ENCODE results near the gene CCDC174.

GRCh38 chr3:14616606-14617507 is 34.7 kb upstream of the CCDC174 start:
- no peak for TF ChIP-seq SP1 (IDR thresholded peaks at IDR 0.05)
- TF ChIP-seq YY1 (IDR thresholded peaks at IDR 0.05): no peak
- TF ChIP-seq ZBTB33 (IDR thresholded peaks at IDR 0.05): no peak
- no peak for TF ChIP-seq CTCF (IDR thresholded peaks at IDR 0.05; ENCODE audit: low read depth, low read length, missing input control)
- no peak for TF ChIP-seq HNF4G (IDR thresholded peaks at IDR 0.05)
- TF ChIP-seq ATF3 (IDR thresholded peaks at IDR 0.05): no peak
- no peak for TF ChIP-seq NR2F2 (IDR thresholded peaks at IDR 0.05)
- TF ChIP-seq REST (IDR thresholded peaks at IDR 0.05): no peak
- TF ChIP-seq RXRA (IDR thresholded peaks at IDR 0.05): no peak
- TF ChIP-seq MAX (IDR thresholded peaks at IDR 0.05): no peak
- TF ChIP-seq JUND (IDR thresholded peaks at IDR 0.05): no peak

Measured in liver (tissue), 3 donors.